Calu3 (cell line): Measurements from ENCODE around the gene ADCY3. TPM values are rescaled to one million over a fixed set of nuclear protein-coding genes. Genes with fewer than 3 reads are reported as not detected.

ENCODE experiments used
- BruUV-seq: library from RNA; stranded (reverse); fragments of 400-500 nt; replicated peaks from 2 replicates; lab custom pipeline; 2021; lab: Mats Ljungman, UMichigan
- CTCF ChIA-PET: fragments of 300-600 bp; sonication (Branson Sonifier 250); formaldehyde crosslinking; loops from one replicate; lab custom pipeline; 2022; ENCODE audit warnings: antibody characterized with exemption; lab: Charles Lee
- DNase-seq: peaks from one replicate; pipeline ENCODE4 v3.0.0; 2022
- H3K27ac Mint-ChIP-seq: one replicate; pipeline ENCODE4 v1.8.0; 2022; ENCODE audit warnings: mixed read lengths; ENCODE audit not compliant: unreplicated experiment
- H3K27me3 Mint-ChIP-seq: one replicate; pipeline ENCODE4 v1.8.0; 2022; ENCODE audit warnings: mixed read lengths; ENCODE audit not compliant: unreplicated experiment
- H3K36me3 Mint-ChIP-seq: one replicate; pipeline ENCODE4 v1.8.0; 2022; ENCODE audit warnings: mild to moderate bottlenecking, moderate library complexity, mixed read lengths; ENCODE audit not compliant: insufficient read depth, unreplicated experiment
- H3K4me1 Mint-ChIP-seq: one replicate; pipeline ENCODE4 v1.8.0; 2022; ENCODE audit warnings: mild to moderate bottlenecking, low read depth, mixed read lengths; ENCODE audit not compliant: unreplicated experiment
- H3K4me3 Mint-ChIP-seq: one replicate; pipeline ENCODE4 v1.8.0; 2022; ENCODE audit warnings: mild to moderate bottlenecking, low read depth, moderate library complexity, mixed read lengths; ENCODE audit not compliant: unreplicated experiment
- H3K9me3 Mint-ChIP-seq: one replicate; pipeline ENCODE4 v1.8.0; 2022; ENCODE audit warnings: low read depth, mixed read lengths; ENCODE audit not compliant: unreplicated experiment
- intact Hi-C: fragments of 100-400 bp; cut with micrococcal nuclease; formaldehyde crosslinking; loops from one replicate; pipeline ENCODE4 v1.10.0; 2022; ENCODE audit not compliant: unreplicated experiment
- total RNA-seq: library from RNA; stranded (reverse); gene quantifications from 2 replicates; pipeline ENCODE4 v1.2.3, GENCODE V29; 2022
- TF ChIP-seq, protein P1 (sequence below): fragments of 200-600 bp; IDR thresholded peaks from one replicate; pipeline ENCODE4 v1.8.0; 2022; ENCODE audit warnings: antibody characterized with exemption; ENCODE audit not compliant: unreplicated experiment

ADCY3 gene
- total RNA-seq, 1 experiment from 2014 or later: 63.7 TPM

DNA sequence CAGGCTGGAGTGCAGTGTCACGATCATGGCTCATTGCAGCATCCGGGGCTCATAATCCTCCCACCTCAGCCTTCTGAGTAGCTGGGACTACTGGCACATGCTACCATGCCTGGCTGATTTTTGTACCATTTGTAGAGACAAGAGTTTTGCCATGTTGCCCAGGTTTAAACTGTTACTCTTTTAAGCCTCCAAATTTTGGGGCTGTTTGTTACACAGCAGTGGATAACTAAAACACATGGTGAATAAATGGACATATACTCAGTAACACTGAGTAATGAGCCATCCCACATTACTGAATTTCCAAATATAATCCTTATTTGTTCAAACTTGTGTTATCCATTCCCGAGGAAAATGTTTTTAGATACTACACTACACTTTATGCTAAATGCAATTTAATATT, 9.8 kb downstream of the ADCY3 start:
- Mint-ChIP-seq H3K4me1 (peaks cover 8% of the 10 kb centered on the region), H3K9me3 (no peaks in the 10 kb centered on the region), H3K36me3 (peaks cover 11% of the 10 kb centered on the region), H3K27me3 (no peaks in the 10 kb centered on the region), H3K4me3 (no peak overlapping the region), H3K27ac (no peak overlapping the region)
- DNase-seq: no peak
- TF ChIP-seq, protein P1, sequence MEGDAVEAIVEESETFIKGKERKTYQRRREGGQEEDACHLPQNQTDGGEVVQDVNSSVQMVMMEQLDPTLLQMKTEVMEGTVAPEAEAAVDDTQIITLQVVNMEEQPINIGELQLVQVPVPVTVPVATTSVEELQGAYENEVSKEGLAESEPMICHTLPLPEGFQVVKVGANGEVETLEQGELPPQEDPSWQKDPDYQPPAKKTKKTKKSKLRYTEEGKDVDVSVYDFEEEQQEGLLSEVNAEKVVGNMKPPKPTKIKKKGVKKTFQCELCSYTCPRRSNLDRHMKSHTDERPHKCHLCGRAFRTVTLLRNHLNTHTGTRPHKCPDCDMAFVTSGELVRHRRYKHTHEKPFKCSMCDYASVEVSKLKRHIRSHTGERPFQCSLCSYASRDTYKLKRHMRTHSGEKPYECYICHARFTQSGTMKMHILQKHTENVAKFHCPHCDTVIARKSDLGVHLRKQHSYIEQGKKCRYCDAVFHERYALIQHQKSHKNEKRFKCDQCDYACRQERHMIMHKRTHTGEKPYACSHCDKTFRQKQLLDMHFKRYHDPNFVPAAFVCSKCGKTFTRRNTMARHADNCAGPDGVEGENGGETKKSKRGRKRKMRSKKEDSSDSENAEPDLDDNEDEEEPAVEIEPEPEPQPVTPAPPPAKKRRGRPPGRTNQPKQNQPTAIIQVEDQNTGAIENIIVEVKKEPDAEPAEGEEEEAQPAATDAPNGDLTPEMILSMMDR: no peak
- CTCF ChIA-PET: interaction anchor here (0.6 kb wide), 1 partner anchor 32 kb away, joined by 5 read pairs; no protein-coding TSS in a partner anchor
- no TSS peak for BruUV-seq
- intact Hi-C loops: no loop called here

DNA sequence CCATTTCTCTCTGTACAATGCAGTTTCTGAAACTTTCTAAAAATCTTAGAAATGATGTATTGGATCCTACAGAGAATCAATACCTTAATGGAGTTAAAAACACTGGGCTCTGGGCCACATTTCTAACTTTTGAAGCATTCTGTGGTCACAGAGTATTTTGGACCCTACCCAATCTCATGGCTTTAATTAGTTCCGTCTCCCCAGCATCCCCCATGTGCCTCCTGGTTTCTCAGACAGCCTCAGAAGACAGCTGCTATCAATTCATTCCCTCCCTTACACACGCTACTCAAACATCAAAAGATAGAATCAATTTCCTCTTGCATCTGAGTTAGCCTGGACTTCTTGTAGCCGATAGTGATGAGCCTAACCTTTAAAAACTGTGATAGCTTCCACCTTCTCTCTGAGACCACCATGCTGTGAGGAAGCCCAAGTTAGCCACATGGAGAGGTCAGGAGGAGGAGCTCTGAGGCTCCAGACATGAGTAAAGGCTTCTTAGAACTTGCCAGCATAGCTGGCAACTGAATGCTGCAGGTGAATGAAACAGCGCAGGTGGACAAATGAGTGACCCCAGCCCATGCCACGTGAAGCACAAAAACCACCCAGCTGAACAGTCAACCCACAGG, 10.4 kb downstream of the ADCY3 start:
- no peak overlapping the region for H3K27ac Mint-ChIP-seq
- TF ChIP-seq, protein P1: no peak
- no TSS peak for BruUV-seq
- intact Hi-C loops: no loop called here
- H3K4me3 Mint-ChIP-seq: no peak overlapping the region
- no peak for DNase-seq
- H3K4me1 Mint-ChIP-seq: peaks cover 8% of the 10 kb centered on the region
- H3K9me3 Mint-ChIP-seq: no peaks in the 10 kb centered on the region
- H3K27me3 Mint-ChIP-seq: no peaks in the 10 kb centered on the region
- CTCF ChIA-PET: no interaction called here
- H3K36me3 Mint-ChIP-seq: peaks cover 11% of the 10 kb centered on the region

DNA sequence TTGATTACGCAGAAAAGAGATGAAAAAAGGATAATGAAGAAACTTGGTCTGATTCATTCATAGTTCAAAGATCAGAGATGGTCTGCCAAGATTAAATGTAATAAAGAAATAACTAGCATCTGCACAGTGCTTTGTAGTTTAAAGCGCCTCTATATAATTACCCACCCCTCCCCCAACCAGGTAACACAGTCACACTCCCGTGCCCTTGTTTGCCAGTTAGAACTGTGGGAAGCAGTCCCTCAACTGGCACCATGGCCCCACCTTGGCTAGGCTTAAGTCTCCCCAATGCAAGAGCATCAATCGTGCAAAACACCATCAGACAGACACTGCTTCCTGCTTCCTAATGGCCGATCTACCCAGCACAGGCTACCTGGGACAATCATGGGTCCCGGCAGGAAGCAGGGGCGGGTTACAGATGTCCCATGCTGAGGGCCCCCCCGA, 11.6 kb downstream of the ADCY3 start:
- Mint-ChIP-seq H3K27me3 (no peaks in the 10 kb centered on the region), H3K4me3 (no peak overlapping the region), H3K27ac (no peak overlapping the region), H3K4me1 (peaks cover 8% of the 10 kb centered on the region), H3K36me3 (peaks cover 6% of the 10 kb centered on the region), H3K9me3 (no peaks in the 10 kb centered on the region)
- CTCF ChIA-PET: no interaction called here
- TF ChIP-seq, protein P1: no peak
- DNase-seq: no peak
- BruUV-seq: no TSS peak
- intact Hi-C loops: no loop called here

DNA sequence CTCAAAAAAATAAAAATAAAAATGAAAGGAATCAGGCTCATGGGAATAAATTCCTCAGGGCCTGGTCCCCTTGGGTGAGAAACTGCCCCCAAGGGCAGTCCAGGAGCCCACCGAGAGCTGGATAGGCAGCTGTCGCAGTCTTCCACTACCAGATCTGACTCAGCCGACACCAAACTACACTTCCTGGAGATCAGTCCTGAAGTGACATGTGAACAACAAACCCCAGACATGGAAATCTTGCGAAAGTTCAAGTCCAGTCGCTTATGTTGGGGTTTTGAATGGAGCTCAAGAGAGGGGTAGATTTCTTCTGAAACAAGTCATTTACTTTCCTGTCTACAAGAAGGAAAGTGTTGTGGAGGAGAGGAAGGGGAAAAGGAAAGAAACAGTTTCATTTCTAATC, 12.9 kb downstream of the ADCY3 start:
- intact Hi-C loops: no loop called here
- CTCF ChIA-PET: interaction anchor here (0.6 kb wide), 1 partner anchor 38 kb away, joined by 4 read pairs; no protein-coding TSS in a partner anchor
- TF ChIP-seq, protein P1: no peak
- no TSS peak for BruUV-seq
- no peak for DNase-seq
- Mint-ChIP-seq H3K4me1 (peaks cover 8% of the 10 kb centered on the region), H3K27ac (no peak overlapping the region), H3K4me3 (no peak overlapping the region), H3K27me3 (no peaks in the 10 kb centered on the region), H3K9me3 (no peaks in the 10 kb centered on the region), H3K36me3 (no peaks in the 10 kb centered on the region)
